GM19397 (cell line): Measurements from ENCODE around the gene SEBOX.

Experiments used
- ATAC-seq: cut with Tn5 transposase; IDR thresholded peaks from one replicate; pipeline ENCODE4 v1.9.1; 2021; ENCODE audit warnings: mild to moderate bottlenecking, moderate library complexity; ENCODE audit not compliant: unreplicated experiment

Gene SEBOX

DNA sequence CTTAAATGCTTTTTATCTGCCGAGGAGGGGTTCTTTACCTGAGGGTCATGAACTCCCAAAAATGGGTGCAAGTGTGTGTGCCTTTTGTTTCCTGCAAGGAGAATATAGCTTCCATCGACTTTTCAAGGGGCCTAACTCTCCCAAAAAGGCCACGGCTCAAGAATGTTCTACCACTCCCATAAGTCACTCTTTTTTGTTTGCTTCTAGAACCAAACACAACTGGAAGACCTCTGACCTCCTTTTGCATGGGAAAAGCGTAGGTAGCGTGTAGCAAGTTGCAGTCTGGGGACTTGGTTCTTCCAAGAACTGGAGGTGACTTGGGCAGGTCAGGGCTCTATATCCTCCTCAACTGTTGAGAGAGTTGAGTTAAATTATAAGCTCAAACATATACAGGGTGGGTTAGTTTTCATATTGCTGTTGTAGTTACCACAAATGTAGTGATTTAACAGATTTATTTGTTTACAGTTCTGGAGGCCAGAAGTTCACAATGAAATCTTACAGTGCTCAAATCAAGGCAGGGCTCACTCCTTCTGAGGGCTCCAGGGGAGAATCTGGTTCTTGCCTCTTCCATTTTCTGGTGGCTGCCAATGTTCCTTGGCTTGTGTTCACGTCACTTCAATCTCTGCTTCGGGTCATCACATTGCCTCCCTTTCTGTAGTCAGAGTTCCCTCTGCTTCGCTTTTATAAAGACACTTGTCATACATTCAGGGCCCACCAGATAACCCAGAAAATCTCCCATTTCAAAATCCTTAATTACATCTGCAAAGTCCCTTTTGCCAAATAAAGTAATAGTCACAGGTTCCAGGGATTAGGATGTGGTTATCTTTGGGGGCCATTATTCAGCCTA, 44.6 kb downstream of the SEBOX start:
- ATAC-seq = no peak

GRCh38 chr17:28319598-28319935, 45.4 kb downstream of the SEBOX start:
- no peak for ATAC-seq

DNA sequence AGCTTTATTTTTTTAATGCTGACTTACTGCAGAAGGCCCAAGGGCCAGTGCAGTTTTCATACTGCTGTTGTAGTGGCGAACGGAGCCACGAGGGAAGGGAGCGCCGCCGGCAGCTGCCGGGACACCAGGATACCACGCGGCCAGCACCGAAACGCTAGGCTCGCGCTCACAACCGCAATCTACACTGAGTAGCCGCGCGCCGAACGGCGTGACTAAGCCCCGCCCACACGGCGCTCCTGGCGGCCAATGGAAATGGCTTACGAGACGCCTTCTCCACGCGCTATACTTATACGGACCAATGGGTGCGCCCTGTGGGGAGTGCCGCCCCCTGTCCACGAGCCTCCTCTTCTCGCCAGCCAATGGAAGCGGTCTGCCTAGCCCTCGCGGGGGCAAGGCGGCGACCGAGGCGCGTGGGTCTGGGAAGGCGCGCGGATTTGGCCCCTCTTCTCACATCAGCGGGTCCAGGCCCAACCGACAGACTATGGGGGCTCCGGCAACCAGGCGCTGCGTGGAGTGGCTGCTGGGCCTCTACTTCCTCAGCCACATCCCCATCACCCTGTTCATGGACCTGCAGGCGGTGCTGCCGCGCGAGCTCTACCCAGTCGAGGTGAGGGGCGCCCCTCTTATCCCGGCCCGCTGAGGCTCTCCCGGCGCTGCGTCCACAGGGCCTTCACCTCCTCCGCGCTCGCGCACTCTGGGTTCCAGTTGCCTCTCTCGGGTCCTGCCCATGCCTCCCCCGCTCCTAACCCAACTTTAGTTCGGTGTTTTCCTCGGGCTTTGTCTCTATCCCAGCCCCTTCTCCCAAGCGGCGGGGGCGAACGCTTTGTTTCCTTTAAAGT, 46.0 kb downstream of the SEBOX start, which contains the start of gene TMEM97:
TMEM97 (plus strand) TSS at position 442 of the 839 bp plus-strand sequence; CDS start at position 482, 40 bp downstream.
- ATAC-seq = peak; percentile 93

GRCh38 chr17:28317966-28318758, 46.8 kb downstream of the SEBOX start:
- ATAC-seq = peak; percentile 16

GRCh38 chr17:28317099-28317965, 47.7 kb downstream of the SEBOX start:
- ATAC-seq = no peak

- ATAC-seq = no peak
These were observed 48.9 kb downstream of the SEBOX start for GRCh38 chr17:28315846-28316705.

GRCh38 chr17:28313841-28314240, 51.2 kb downstream of the SEBOX start:
- no peak for ATAC-seq
